Left ventricle myocardium inferior (tissue), 1 donor: ENCODE results near the gene ELP1. TPM values are rescaled to one million over a fixed set of nuclear protein-coding genes. Genes with fewer than 3 reads are reported as not detected.
"Not testable (repeated sequence)": the region's sequence is repeated elsewhere in the genome, so short reads cannot be mapped to it uniquely, and the experiment has no call there.

Source experiments
- DNase-seq: peaks from one replicate; pipeline ENCODE4 v3.0.0-alpha.2; 2020
- H3K27ac ChIP-seq: fragments of 200-600 bp; replicated peaks from 2 replicates; pipeline ENCODE4 v1.8.0; 2021
- H3K27me3 ChIP-seq: fragments of 200-600 bp; 2 replicates; pipeline ENCODE4 v1.8.0; 2021; ENCODE audit warnings: low read depth
- H3K36me3 ChIP-seq: fragments of 200-600 bp; 2 replicates; pipeline ENCODE4 v1.8.0; 2021
- H3K4me1 ChIP-seq: fragments of 200-600 bp; 2 replicates; pipeline ENCODE4 v1.8.0; 2021
- H3K4me3 ChIP-seq: fragments of 200-600 bp; 2 replicates; pipeline ENCODE4 v1.8.0; 2021; ENCODE audit warnings: mild to moderate bottlenecking, moderate library complexity
- H3K9me3 ChIP-seq: fragments of 200-600 bp; replicated peaks from 2 replicates; pipeline ENCODE4 v1.8.0; 2021
- intact Hi-C: fragments of 100-400 bp; cut with micrococcal nuclease; formaldehyde crosslinking; loops from one replicate; pipeline ENCODE4 v1.11.0; 2022
- total RNA-seq: library from RNA; stranded (reverse); fragmentation: NEBNext Ultra II Directional; extraction: Animal tissue kit (Norgen Biotek cat#: 25700); gene quantifications from one replicate; pipeline ENCODE4 v1.2.1, GENCODE V29; 2021
- TF ChIP-seq, protein P1 (sequence below): fragments of 200-600 bp; IDR thresholded peaks from 2 replicates; pipeline ENCODE4 v1.8.0; 2021; ENCODE audit warnings: antibody characterized with exemption, mild to moderate bottlenecking, borderline replicate concordance
- donor health status: DM: no; HTN: yes; CAD: no; lungs with severe emphysema.

The ELP1 gene
- total RNA-seq, 1 donor from 2014 or later, result 21.4 TPM

DNA sequence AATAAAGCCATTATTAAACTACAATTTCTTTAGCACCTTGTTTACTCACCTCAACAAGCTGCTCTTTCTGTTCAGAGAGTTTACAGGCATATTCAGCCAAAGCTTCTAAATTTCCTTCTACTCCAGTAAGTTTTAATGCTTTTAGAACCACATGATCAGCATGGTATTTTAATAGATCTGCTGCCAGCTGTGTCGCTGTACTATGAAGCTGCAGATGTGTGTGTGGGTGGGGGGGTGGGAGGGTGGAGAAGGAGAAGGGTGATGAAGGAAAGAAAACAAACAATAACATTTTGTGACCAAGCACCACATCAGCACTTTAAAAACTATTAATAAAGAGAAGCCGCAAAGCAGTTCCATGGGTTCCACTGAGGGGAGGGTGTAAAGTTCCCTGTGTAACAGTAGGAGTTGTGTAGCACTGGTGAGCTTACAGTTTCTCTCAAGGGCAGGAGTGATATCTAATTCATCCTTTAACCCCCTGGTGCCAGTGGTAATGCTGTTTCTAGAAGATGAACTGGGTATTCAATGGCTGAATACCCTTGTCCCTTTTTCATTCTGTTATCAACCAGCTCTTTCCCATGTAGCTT is 38.8 kb upstream of the ELP1 start:
- TF ChIP-seq, protein P1, sequence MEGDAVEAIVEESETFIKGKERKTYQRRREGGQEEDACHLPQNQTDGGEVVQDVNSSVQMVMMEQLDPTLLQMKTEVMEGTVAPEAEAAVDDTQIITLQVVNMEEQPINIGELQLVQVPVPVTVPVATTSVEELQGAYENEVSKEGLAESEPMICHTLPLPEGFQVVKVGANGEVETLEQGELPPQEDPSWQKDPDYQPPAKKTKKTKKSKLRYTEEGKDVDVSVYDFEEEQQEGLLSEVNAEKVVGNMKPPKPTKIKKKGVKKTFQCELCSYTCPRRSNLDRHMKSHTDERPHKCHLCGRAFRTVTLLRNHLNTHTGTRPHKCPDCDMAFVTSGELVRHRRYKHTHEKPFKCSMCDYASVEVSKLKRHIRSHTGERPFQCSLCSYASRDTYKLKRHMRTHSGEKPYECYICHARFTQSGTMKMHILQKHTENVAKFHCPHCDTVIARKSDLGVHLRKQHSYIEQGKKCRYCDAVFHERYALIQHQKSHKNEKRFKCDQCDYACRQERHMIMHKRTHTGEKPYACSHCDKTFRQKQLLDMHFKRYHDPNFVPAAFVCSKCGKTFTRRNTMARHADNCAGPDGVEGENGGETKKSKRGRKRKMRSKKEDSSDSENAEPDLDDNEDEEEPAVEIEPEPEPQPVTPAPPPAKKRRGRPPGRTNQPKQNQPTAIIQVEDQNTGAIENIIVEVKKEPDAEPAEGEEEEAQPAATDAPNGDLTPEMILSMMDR, result no peak
- Histone ChIP-seq H3K27ac (peak overlapping the region; percentile 79), H3K4me1 (peaks cover 43% of the 10 kb centered on the region), H3K9me3 (no peaks in the 10 kb centered on the region), H3K36me3 (peaks cover 13% of the 10 kb centered on the region), H3K4me3 (peak overlapping the region; percentile 13), H3K27me3 (no peaks in the 10 kb centered on the region)
- DNase-seq, result no peak
- intact Hi-C loops, result loop anchor here (5.0 kb wide), 1 partner anchor 40 kb away; the partner anchor contains the start of gene CTNNAL1

DNA sequence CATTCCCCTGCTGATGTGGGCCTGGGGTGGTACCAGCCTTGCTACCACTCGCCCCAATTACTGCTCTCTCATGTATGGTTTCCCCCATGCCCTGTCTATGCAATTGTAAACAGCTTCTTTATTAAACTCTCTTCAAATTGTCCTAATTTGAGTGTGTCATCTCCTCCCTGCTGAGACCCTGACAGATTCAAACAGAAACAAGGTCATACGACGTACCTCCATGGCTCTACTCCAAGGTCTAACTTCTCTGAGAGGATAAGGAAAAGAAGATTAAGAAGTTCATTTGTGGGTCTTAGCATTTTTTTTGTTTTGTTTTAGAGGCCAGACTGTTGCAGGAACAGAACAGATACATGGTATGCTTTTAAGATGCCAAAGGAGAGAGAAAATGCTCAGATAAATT is 38.3 kb upstream of the ELP1 start:
- Histone ChIP-seq H3K4me3 (peak overlapping the region; percentile 13), H3K36me3 (peaks cover 13% of the 10 kb centered on the region), H3K27me3 (no peaks in the 10 kb centered on the region), H3K4me1 (peaks cover 49% of the 10 kb centered on the region), H3K27ac (peak overlapping the region; percentile 79), H3K9me3 (no peaks in the 10 kb centered on the region)
- TF ChIP-seq, protein P1, result no peak
- DNase-seq, result no peak
- intact Hi-C loops, result loop anchor here (5.0 kb wide), 1 partner anchor 40 kb away; the partner anchor contains the start of gene CTNNAL1

DNA sequence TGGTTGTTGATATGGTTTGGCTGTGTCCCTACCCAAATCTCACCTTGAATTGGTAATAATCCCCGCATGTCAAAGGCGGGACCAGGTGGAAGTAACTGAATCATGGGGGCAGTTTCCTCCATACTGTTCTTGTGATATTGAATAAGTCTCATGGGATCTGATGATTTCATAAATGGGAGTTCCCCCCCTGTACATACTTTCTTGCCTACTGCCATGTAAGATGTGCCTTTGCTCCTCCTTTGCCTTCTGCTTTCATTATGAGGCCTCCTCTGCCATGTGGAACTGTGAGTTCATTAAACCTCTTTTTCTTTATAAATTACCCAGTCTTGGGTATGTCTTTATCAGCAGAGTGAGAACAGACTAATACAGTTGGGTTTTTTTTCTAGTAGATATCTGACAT is 37.5 kb upstream of the ELP1 start:
- intact Hi-C loops, result loop anchor here (5.0 kb wide), 1 partner anchor 41 kb away; the partner anchor contains the start of gene CTNNAL1
- not testable (repeated sequence) for H3K27me3 ChIP-seq, DNase-seq, H3K36me3 ChIP-seq, H3K4me3 ChIP-seq, H3K9me3 ChIP-seq
- Histone ChIP-seq H3K27ac (peak overlapping the region; percentile 79), H3K4me1 (peaks cover 57% of the 10 kb centered on the region)

GRCh38 chr9:108967916-108968315 is 34.0 kb upstream of the ELP1 start:
- Histone ChIP-seq H3K4me3 (no peak overlapping the region), H3K27me3 (no peaks in the 10 kb centered on the region), H3K4me1 (peaks cover 56% of the 10 kb centered on the region), H3K36me3 (peaks cover 13% of the 10 kb centered on the region), H3K9me3 (no peaks in the 10 kb centered on the region), H3K27ac (peak overlapping the region; percentile 86)
- TF ChIP-seq, protein P1, result peak; percentile 11
- DNase-seq, result peak; percentile 26
- intact Hi-C loops, result no loop called here

DNA sequence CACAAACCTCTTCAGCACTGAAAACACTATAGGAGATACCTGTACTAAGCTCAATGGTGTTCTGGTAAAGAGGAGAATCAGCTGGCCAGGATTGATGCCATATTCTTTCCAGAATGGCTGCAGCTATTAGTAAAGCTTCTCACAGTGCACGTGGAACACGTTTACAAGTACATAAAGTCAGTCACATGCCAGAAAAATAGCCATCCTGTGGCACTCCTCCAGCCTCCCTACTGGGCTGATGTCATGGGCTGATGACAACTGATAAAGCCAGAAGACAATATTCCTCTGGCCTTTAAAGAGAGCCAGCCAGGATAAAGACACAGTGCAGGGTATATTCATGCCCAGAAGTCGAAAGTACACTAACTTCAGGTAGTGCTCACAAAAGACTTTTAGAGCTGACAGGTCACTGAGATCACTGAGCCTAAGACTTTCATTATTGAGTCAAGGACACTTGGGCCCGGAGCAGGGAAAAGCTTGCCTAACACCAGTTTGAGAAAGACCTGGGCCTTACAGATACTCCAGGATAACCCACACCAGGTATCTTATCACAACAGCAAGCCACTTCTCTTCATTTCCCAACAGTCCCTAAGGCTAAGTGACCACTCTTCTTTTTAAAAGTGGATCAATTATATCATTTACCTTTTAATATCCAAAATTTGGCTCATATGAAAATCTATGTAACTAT is 29.7 kb upstream of the ELP1 start:
- peak overlapping the region; percentile 72 for H3K27ac ChIP-seq
- peaks cover 8% of the 10 kb centered on the region for H3K36me3 ChIP-seq
- TF ChIP-seq, protein P1, result no peak
- intact Hi-C loops, result no loop called here
- peaks cover 55% of the 10 kb centered on the region for H3K4me1 ChIP-seq
- H3K9me3 ChIP-seq, result no peaks in the 10 kb centered on the region
- H3K4me3 ChIP-seq, result no peak overlapping the region
- peak; percentile 29 for DNase-seq
- no peaks in the 10 kb centered on the region for H3K27me3 ChIP-seq

DNA sequence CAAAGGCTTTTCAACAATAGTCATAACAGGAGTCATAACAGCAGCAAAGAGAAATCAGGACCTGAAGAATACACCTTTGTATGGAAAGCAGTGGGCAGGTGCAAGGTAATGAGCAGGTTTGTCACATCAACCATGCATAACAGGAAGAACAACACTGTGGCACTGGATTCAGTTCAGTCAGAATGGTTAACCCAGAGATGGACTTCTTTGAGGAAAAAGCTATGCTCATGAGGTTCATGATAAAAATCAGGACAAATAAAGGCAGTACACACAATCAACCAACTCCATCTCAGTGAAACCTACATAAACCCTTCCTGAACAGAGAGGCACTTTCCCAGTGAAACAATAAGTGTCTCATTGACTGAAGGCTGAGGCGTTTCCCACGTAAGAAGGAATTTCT is 27.2 kb upstream of the ELP1 start:
- Histone ChIP-seq H3K27ac (peak overlapping the region; percentile 9), H3K4me1 (peaks cover 31% of the 10 kb centered on the region), H3K27me3 (no peaks in the 10 kb centered on the region), H3K9me3 (no peaks in the 10 kb centered on the region), H3K4me3 (no peak overlapping the region), H3K36me3 (peaks cover 8% of the 10 kb centered on the region)
- intact Hi-C loops, result no loop called here
- no peak for DNase-seq
- TF ChIP-seq, protein P1, result no peak
